Nephron progenitor cell (in vitro differentiated cells): ENCODE data around the gene UNCX.

Experiments
- DNase-seq: peaks from one replicate; pipeline ENCODE4 v3.0.0; 2021
- H3K27ac Mint-ChIP-seq: 2 replicates; pipeline ENCODE4 v1.8.0; 2021; ENCODE audit warnings: mild to moderate bottlenecking, moderate library complexity, mixed read lengths
- H3K27me3 Mint-ChIP-seq: 2 replicates; pipeline ENCODE4 v1.8.0; 2021; ENCODE audit warnings: mild to moderate bottlenecking, low read depth, mixed read lengths; ENCODE audit not compliant: poor library complexity
- H3K36me3 Mint-ChIP-seq: 2 replicates; pipeline ENCODE4 v1.8.0; 2021; ENCODE audit warnings: low read depth, mixed read lengths
- H3K4me1 Mint-ChIP-seq: 2 replicates; pipeline ENCODE4 v1.8.0; 2021; ENCODE audit warnings: mixed read lengths
- H3K4me3 Mint-ChIP-seq: 2 replicates; pipeline ENCODE4 v1.8.0; 2021; ENCODE audit warnings: mild to moderate bottlenecking, moderate library complexity, mixed read lengths
- H3K9me3 Mint-ChIP-seq: 2 replicates; pipeline ENCODE4 v1.8.0; 2021; ENCODE audit warnings: mild to moderate bottlenecking, moderate library complexity, mixed read lengths
- TF ChIP-seq, protein P1 (sequence below): fragments of 200-600 bp; sonication (generic); IDR thresholded peaks from 2 replicates; pipeline ENCODE4 v1.5.0; 2021; ENCODE audit warnings: antibody characterized with exemption

The UNCX gene

DNA sequence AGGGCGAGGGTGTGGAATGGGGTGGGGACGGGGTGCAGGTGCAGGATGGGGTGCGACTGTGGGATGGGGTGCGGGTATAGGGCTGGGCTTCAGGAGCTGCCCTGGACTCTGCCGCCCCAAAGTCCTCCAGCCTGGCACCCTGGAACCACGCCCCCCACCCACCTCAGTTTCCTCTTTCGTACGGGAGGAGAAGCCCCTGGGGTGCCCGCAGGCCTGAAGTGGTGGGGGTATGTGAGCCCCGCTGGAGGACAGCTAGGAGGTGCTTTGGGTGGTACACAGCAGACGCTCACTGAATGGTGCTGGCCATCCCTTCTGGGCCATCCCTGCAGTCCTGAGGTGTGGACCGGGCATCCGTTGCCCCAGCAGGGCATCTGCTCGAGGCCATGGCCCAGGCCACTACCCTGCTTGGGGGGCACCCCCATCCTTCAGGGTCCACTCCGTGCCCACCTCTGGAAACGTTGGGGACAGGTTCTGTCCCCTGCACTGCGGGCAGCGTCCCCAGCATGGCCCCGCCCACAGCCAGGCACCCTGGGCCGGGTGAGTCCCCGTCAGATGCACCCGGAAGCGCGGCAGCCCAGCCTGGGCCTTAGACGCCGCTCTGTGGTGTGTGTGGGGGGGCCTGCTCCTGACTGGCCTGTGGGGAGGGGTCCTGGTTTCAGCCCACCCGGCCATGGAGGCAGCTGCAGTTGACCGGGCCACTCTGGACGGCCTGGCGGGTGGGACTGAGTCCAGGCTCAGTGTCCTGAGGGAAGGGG is 41.6 kb downstream of the UNCX start:
- no peak for DNase-seq
- H3K27me3 Mint-ChIP-seq = peaks cover 12% of the 10 kb centered on the region
- H3K27ac Mint-ChIP-seq = no peak overlapping the region
- H3K9me3 Mint-ChIP-seq = peaks cover 22% of the 10 kb centered on the region
- H3K4me3 Mint-ChIP-seq = no peak overlapping the region
- peaks cover 5% of the 10 kb centered on the region for H3K4me1 Mint-ChIP-seq
- TF ChIP-seq, protein P1, sequence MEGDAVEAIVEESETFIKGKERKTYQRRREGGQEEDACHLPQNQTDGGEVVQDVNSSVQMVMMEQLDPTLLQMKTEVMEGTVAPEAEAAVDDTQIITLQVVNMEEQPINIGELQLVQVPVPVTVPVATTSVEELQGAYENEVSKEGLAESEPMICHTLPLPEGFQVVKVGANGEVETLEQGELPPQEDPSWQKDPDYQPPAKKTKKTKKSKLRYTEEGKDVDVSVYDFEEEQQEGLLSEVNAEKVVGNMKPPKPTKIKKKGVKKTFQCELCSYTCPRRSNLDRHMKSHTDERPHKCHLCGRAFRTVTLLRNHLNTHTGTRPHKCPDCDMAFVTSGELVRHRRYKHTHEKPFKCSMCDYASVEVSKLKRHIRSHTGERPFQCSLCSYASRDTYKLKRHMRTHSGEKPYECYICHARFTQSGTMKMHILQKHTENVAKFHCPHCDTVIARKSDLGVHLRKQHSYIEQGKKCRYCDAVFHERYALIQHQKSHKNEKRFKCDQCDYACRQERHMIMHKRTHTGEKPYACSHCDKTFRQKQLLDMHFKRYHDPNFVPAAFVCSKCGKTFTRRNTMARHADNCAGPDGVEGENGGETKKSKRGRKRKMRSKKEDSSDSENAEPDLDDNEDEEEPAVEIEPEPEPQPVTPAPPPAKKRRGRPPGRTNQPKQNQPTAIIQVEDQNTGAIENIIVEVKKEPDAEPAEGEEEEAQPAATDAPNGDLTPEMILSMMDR = no peak
- H3K36me3 Mint-ChIP-seq = peaks cover 11% of the 10 kb centered on the region

- peaks cover 18% of the 10 kb centered on the region for H3K27me3 Mint-ChIP-seq
- H3K4me3 Mint-ChIP-seq = no peak overlapping the region
- peaks cover 11% of the 10 kb centered on the region for H3K36me3 Mint-ChIP-seq
- TF ChIP-seq, protein P1 = no peak
- H3K27ac Mint-ChIP-seq = no peak overlapping the region
- H3K9me3 Mint-ChIP-seq = peaks cover 22% of the 10 kb centered on the region
- DNase-seq = no peak
- H3K4me1 Mint-ChIP-seq = peaks cover 5% of the 10 kb centered on the region
These were observed 42.3 kb downstream of the UNCX start for GRCh38 chr7:1274876-1275375.

GRCh38 chr7:1275451-1276381 is 43.0 kb downstream of the UNCX start:
- H3K9me3 Mint-ChIP-seq = peaks cover 22% of the 10 kb centered on the region
- H3K4me3 Mint-ChIP-seq = no peak overlapping the region
- peaks cover 26% of the 10 kb centered on the region for H3K27me3 Mint-ChIP-seq
- H3K36me3 Mint-ChIP-seq = peaks cover 11% of the 10 kb centered on the region
- no peak overlapping the region for H3K27ac Mint-ChIP-seq
- peaks cover 10% of the 10 kb centered on the region for H3K4me1 Mint-ChIP-seq
- TF ChIP-seq, protein P1 = no peak
- DNase-seq = no peak

- Mint-ChIP-seq H3K27ac (no peak overlapping the region), H3K4me1 (peaks cover 10% of the 10 kb centered on the region), H3K9me3 (peaks cover 17% of the 10 kb centered on the region), H3K36me3 (peaks cover 11% of the 10 kb centered on the region), H3K27me3 (peaks cover 26% of the 10 kb centered on the region), H3K4me3 (no peak overlapping the region)
- TF ChIP-seq, protein P1 = no peak
- DNase-seq = no peak
These were observed 44.0 kb downstream of the UNCX start for GRCh38 chr7:1276626-1277175.

DNA sequence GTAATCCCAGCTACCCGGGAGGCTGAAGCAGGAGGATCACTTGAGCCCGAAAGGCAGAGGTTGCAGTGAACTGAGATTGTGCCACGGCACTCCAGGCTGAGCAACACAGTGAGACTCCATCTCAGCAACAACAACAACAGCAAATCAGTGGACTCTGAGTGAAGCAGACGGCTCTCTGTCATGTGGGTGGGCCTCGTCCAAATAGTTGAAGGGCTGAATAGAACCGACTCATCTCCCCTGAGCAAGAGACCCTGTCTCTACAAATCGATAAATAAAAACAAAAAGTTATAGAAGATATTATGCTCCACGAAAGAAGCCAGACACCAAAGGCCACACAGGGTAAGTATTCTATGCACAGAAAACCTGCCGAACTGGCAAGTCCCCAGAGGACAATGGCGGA is 45.9 kb downstream of the UNCX start:
- Mint-ChIP-seq H3K4me3 (no peak overlapping the region), H3K27me3 (peaks cover 34% of the 10 kb centered on the region), H3K27ac (no peak overlapping the region), H3K9me3 (peaks cover 16% of the 10 kb centered on the region), H3K4me1 (peaks cover 10% of the 10 kb centered on the region), H3K36me3 (peaks cover 11% of the 10 kb centered on the region)
- TF ChIP-seq, protein P1 = no peak
- DNase-seq = no peak
